K562 (cell line): ENCODE data around the gene RHEX. TPM values are rescaled to one million over a fixed set of nuclear protein-coding genes. Genes with fewer than 3 reads are reported as not detected.

Experiments
- ATAC-seq: fragments of 200-7000 bp; cut with Tn5 transposase; 3 replicates; pipeline ENCODE4 v1.9.1; 2020; ENCODE audit warnings: moderate library complexity
- BruUV-seq: library from RNA; stranded (reverse); fragments of 400-500 nt; replicated peaks from 2 replicates; lab custom pipeline; 2021; lab: Mats Ljungman, UMichigan
- CTCF ChIA-PET: fragments of 300-600 bp; formaldehyde crosslinking; extraction: SDS; loops from one replicate; lab custom pipeline; 2021; ENCODE audit warnings: low intra/inter-chr PET ratio; lab: Yijun Ruan, JAX
- POLR2A ChIA-PET: fragments of 300-600, 350-650 bp; sonication (Branson Sonifier 250); formaldehyde crosslinking; extraction: SDS; loops from one replicate; lab custom pipeline; 2021; ENCODE audit warnings: antibody characterized with exemption, inconsistent platforms; lab: Yijun Ruan, JAX
- DNase-seq, 4 experiments: peaks; one replicate each; pipeline versions ENCODE4 v3.0.0 to v3.0.0-alpha.2; 2011 to 2018; ENCODE audit warnings: low spot score in 3 of 4, mixed read lengths in 3 of 4; ENCODE audit errors: extremely low read depth in 1 of 4
- FAIRE-seq: peaks from 2 replicates; lab custom pipeline; 2011; peaks lifted over from hg19 to GRCh38; lab: Jason Lieb, UNC
- H2AFZ ChIP-seq: 2 replicates; pipeline ENCODE4 v1.6.0; 2011; ENCODE audit warnings: low read depth, low read length, control low read depth, inconsistent platforms
- H3K27ac ChIP-seq: fragments of 200-600 bp; 3 replicates; pipeline ENCODE4 v1.8.0; 2011; ENCODE audit warnings: low read depth, mild to moderate bottlenecking, control low read depth, inconsistent platforms, low read length, moderate library complexity, mixed read lengths; ENCODE audit errors: extremely low read depth
- H3K27me3 ChIP-seq, 2 experiments: fragments of 300-600 bp in 1 of 2; 2 replicates in 1 of 2; 3 replicates in 1 of 2; pipeline versions ENCODE4 v1.6.0 to v1.8.0; 2011; ENCODE audit warnings: inconsistent platforms in 2 of 2, low read length in 2 of 2, mild to moderate bottlenecking in 1 of 2, mixed read lengths in 1 of 2, moderate library complexity in 1 of 2; ENCODE audit not compliant: control insufficient read depth in 2 of 2, insufficient read depth in 2 of 2
- H3K36me3 ChIP-seq: fragments of 300-600 bp; 3 replicates; pipeline ENCODE4 v1.8.0; 2011; ENCODE audit warnings: mild to moderate bottlenecking, low read length, inconsistent platforms; ENCODE audit not compliant: control insufficient read depth, insufficient read depth
- H3K4me1 ChIP-seq, 2 experiments: fragments of 200-600 bp in 1 of 2; replicated peaks in 1 of 2; 2 replicates in 1 of 2; 3 replicates in 1 of 2; pipeline versions ENCODE4 v1.5.1 to v1.8.0; 2011; ENCODE audit warnings: inconsistent platforms in 2 of 2, low read length in 2 of 2, mild to moderate bottlenecking in 1 of 2, mixed read lengths in 1 of 2, moderate library complexity in 1 of 2; ENCODE audit not compliant: control insufficient read depth in 2 of 2, insufficient read depth in 2 of 2
- H3K4me2 ChIP-seq: 2 replicates; pipeline ENCODE4 v1.6.1; 2011; ENCODE audit warnings: low read length, control low read depth, inconsistent platforms, mixed read lengths; ENCODE audit not compliant: insufficient read depth
- H3K4me3 ChIP-seq: fragments of 200-600 bp; sonication (generic), shearing (Covaris generic); 2 replicates; pipeline ENCODE4 v1.5.1; 2016; ENCODE audit warnings: control low read depth, inconsistent platforms
- H3K79me2 ChIP-seq: fragments of 200-600 bp; 3 replicates; pipeline ENCODE4 v1.8.0; 2011; ENCODE audit warnings: low read length, inconsistent platforms; ENCODE audit not compliant: control insufficient read depth, insufficient read depth
- H3K9ac ChIP-seq, 2 experiments: 2 replicates each; pipeline versions ENCODE4 v1.6.0 to v1.6.1; 2011; ENCODE audit warnings: low read depth in 2 of 2, low read length in 2 of 2, control low read depth in 1 of 2, inconsistent platforms in 1 of 2, mild to moderate bottlenecking in 1 of 2, mixed read lengths in 1 of 2; ENCODE audit not compliant: insufficient read depth in 1 of 2
- H3K9me1 ChIP-seq: one replicate; pipeline ENCODE4 v1.6.0; 2011; ENCODE audit warnings: inconsistent platforms, mild to moderate bottlenecking, low read length, moderate library complexity; ENCODE audit not compliant: control insufficient read depth, insufficient read depth
- H3K9me3 ChIP-seq: replicated peaks from 2 replicates; pipeline ENCODE4 v1.5.1; 2011; ENCODE audit warnings: low read depth, low read length, inconsistent platforms; ENCODE audit not compliant: control insufficient read depth, insufficient read depth
- H4K20me1 ChIP-seq: replicated peaks from 2 replicates; pipeline ENCODE4 v1.6.1; 2011; ENCODE audit warnings: low read length, inconsistent platforms, mixed read lengths; ENCODE audit not compliant: control insufficient read depth, insufficient read depth
- ASH1L ChIP-seq: fragments of 450-650 bp; IDR thresholded peaks from 2 replicates; pipeline ENCODE4 v1.6.1; 2018; ENCODE audit warnings: borderline replicate concordance, mild to moderate bottlenecking, low read depth; ENCODE audit not compliant: partially characterized antibody
- CBFA2T2 ChIP-seq: fragments of 450-650 bp; conservative IDR thresholded peaks from 2 replicates; pipeline ENCODE4 v1.6.1; 2017; ENCODE audit warnings: mild to moderate bottlenecking
- CBFA2T3 ChIP-seq: fragments of 450-650 bp; IDR thresholded peaks from 2 replicates; pipeline ENCODE4 v1.6.1; 2017
- HEY1 ChIP-seq: fragments of 250-450 bp; sonication (Bioruptor Pico); IDR thresholded peaks from 2 replicates; pipeline ENCODE4 v1.5.0; 2020; ENCODE audit warnings: mild to moderate bottlenecking, moderate library complexity, borderline replicate concordance
- MYC ChIP-seq, 2 experiments: fragments of 250-450 bp in 1 of 2; sonication (Bioruptor Pico) in 1 of 2; IDR thresholded peaks; 2 replicates each; pipeline versions ENCODE4 v1.5.1 to v1.6.1; 2012 to 2021; ENCODE audit warnings: low read depth in 2 of 2, borderline replicate concordance in 1 of 2, improper control_type of control experiment in 1 of 2, low read length in 1 of 2, mild to moderate bottlenecking in 1 of 2, moderate library complexity in 1 of 2
- NCOR1 ChIP-seq: fragments of 450-650 bp; IDR thresholded peaks from 2 replicates; pipeline ENCODE4 v1.6.1; 2016; ENCODE audit warnings: mild to moderate bottlenecking, moderate library complexity
- PML ChIP-seq: IDR thresholded peaks from 2 replicates; pipeline ENCODE4 v1.6.1; 2012; ENCODE audit warnings: low read length, inconsistent platforms
- SP1 ChIP-seq: sonication (generic); formaldehyde crosslinking; IDR thresholded peaks from 2 replicates; pipeline ENCODE4 v1.8.1; 2022; ENCODE audit warnings: mild to moderate bottlenecking, missing genetic modification reagents
- TAL1 ChIP-seq: fragments of 450-650 bp; IDR thresholded peaks from 2 replicates; pipeline ENCODE4 v1.6.1; 2016; ENCODE audit warnings: mild to moderate bottlenecking
- TCF3 ChIP-seq: sonication (generic); formaldehyde crosslinking; IDR thresholded peaks from 2 replicates; pipeline ENCODE4 v1.4.0; 2020; ENCODE audit warnings: mild to moderate bottlenecking, missing genetic modification reagents
- TEAD4 ChIP-seq, 2 experiments: sonication (generic) in 1 of 2; formaldehyde crosslinking in 1 of 2; IDR thresholded peaks; 2 replicates each; pipeline versions ENCODE4 v1.6.1 to v1.8.0; 2012 to 2022; ENCODE audit warnings: borderline replicate concordance in 1 of 2, inconsistent platforms in 1 of 2, low read length in 1 of 2, mild to moderate bottlenecking in 1 of 2, missing genetic modification reagents in 1 of 2
- TRIM24 ChIP-seq, 2 experiments: fragments of 450-650 bp; IDR thresholded peaks; 2 replicates each; pipeline ENCODE4 v1.6.1; 2016
- VEZF1 ChIP-seq: fragments of 200-800 bp; sonication (Bioruptor generic); IDR thresholded peaks from 2 replicates; pipeline ENCODE4 v1.6.1; 2017; ENCODE audit warnings: missing genetic modification characterization, missing compliant biosample characterization
- ZNF253 ChIP-seq: fragments of 250-450 bp; sonication (Bioruptor Pico); conservative IDR thresholded peaks from 2 replicates; pipeline ENCODE4 v1.6.1; 2021; ENCODE audit warnings: mild to moderate bottlenecking
- ZNF395 ChIP-seq: fragments of 200-800 bp; sonication (Bioruptor generic); IDR thresholded peaks from 2 replicates; pipeline ENCODE4 v1.6.1; 2017; ENCODE audit warnings: missing genetic modification characterization, missing compliant biosample characterization
- ZNF584 ChIP-seq: fragments of 200-800 bp; sonication (Bioruptor generic); IDR thresholded peaks from 2 replicates; pipeline ENCODE4 v1.6.1; 2016; ENCODE audit warnings: low read depth, mild to moderate bottlenecking, missing genetic modification characterization, missing compliant biosample characterization
- WGBS: fragments of 100-300 bp; shearing (Covaris generic); methylation state at CpG from one replicate; pipeline ENCODE4 v1.1.6; 2016; ENCODE audit warnings: low coverage, mixed read lengths; ENCODE audit not compliant: insufficient coverage; ENCODE audit errors: missing lambda C conversion rate; 5-methylcytosine and 5-hydroxymethylcytosine counted together
- in situ Hi-C: fragments of 300-500 bp; cut with MboI; formaldehyde crosslinking; loops from 4 replicates; pipeline ENCODE4 v1.15.0; 2018; ENCODE audit warnings: inconsistent platforms, mixed read lengths
- intact Hi-C: fragments of 100-400 bp; cut with micrococcal nuclease; formaldehyde crosslinking; loops from 2 replicates; pipeline ENCODE4 v1.14.2; 2022
- polyA plus RNA-seq, 8 experiments: library from polyadenylated mRNA; depleted of rRNA in 4 of 8; stranded (reverse) in 5 of 8; unstranded in 3 of 8; fragments of >200 nt; fragmentation: Nextera tagmentation in 2 of 8; fragmentation: Illumina TruSeq in 1 of 8; extraction: Ambion mirVana in 2 of 8; extraction: Trizol in 1 of 8; gene quantifications; 2 replicates each; pipeline versions ENCODE4 v1.2.1 to v1.2.3, GENCODE V29; 2011 to 2014; ENCODE audit warnings: inconsistent platforms in 1 of 8, missing spikeins in 1 of 8
- total RNA-seq, 7 experiments: library from RNA; depleted of rRNA in 6 of 7; stranded (reverse); fragments of >200 nt in 6 of 7; fragmentation: Illumina TruSeq in 2 of 7; extraction: Trizol in 2 of 7; gene quantifications; 2 replicates each; pipeline versions ENCODE4 v1.2.1 to v1.2.3, GENCODE V29; 2011 to 2021; ENCODE audit warnings: low replicate concordance in 1 of 7

The RHEX gene
- total and polyA plus RNA-seq, 9 of the 15 experiments (the other 6 are each of a cell fraction or from before 2014, with no cell fraction given) = not detected

- no peak for FAIRE-seq
- BruUV-seq = no TSS peak
- H3K9me3 ChIP-seq = no peaks in the 10 kb centered on the region
These were observed 31.9 kb upstream of the RHEX start for GRCh38 chr1:206021008-206021625.

More at GRCh38 chr1:206021008-206021625, 31.9 kb upstream of the RHEX start:
- Histone ChIP-seq H3K9me1 (no peaks in the 10 kb centered on the region), H3K79me2 (no peaks in the 10 kb centered on the region), H3K4me2 (no peak overlapping the region), H4K20me1 (peaks cover 4% of the 10 kb centered on the region; the same call in 1 of the 2 replicates), H3K9ac (no peak overlapping the region), H3K4me1 (no peaks in the 10 kb centered on the region; a peak in 1 of 5 replicates), H3K27ac (no peak overlapping the region), H3K4me3 (no peak overlapping the region), H2AFZ (no peak overlapping the region), H3K27me3 (peaks cover 17 to 54% of the 10 kb centered on the region in 2 experiments), H3K36me3 (no peaks in the 10 kb centered on the region)
- TF ChIP-seq TRIM24 (IDR thresholded peaks at IDR 0.05) (no peak), TCF3 (CRISPR knock-in tag) (peak; percentile 63), VEZF1 (CRISPR knock-in tag) (0 out of 2 replicates have a peak, but pooled peaks have one; percentile 18), NCOR1 (peak; percentile 28; the same call in 1 of the 2 replicates), PML (no peak), ZNF584 (CRISPR knock-in tag) (0 out of 2 replicates have a peak, but pooled peaks have one; percentile 29), CBFA2T2 (peak; percentile 61), ZNF395 (0 out of 2 replicates have a peak, but pooled peaks have one; percentile 29), TEAD4 (IDR thresholded peaks at IDR 0.05; ENCODE audit: low read length) (peak; percentile 35; the same call in 1 of the 2 replicates), TEAD4 (CRISPR knock-in tag; IDR thresholded peaks at IDR 0.05; ENCODE audit: borderline replicate concordance) (no peak), SP1 (CRISPR knock-in tag) (no peak), TAL1 (peak; percentile 36; the same call in 1 of the 2 replicates), MYC (IDR thresholded peaks at IDR 0.05; ENCODE audit: low read depth, low read length) (no peak), MYC (CRISPR knock-in tag; IDR thresholded peaks at IDR 0.05; ENCODE audit: borderline replicate concordance, low read depth) (no peak), ZNF253 (CRISPR knock-in tag) (no peak), HEY1 (CRISPR knock-in tag) (no peak), CBFA2T3 (peak; percentile 72), ASH1L (no peak)
- in situ Hi-C loops (no loop called here), intact Hi-C loops (no loop called here)
- no peak for ATAC-seq
- CTCF ChIA-PET = no interaction called here
- POLR2A ChIA-PET = interaction anchor here (1.7 kb wide), 1 partner anchor 9 kb away, joined by 6 read pairs; no protein-coding TSS in a partner anchor
- DNase-seq = no peak
- WGBS = under 1% methylated on average over 9 of the region's 9 CpGs
